Stimulated activated effector memory CD8-positive, alpha-beta T cell treated with anti-CD3 and anti-CD28 coated beads, Interleukin-12 subunit alpha, Interleukin-12 subunit beta, amount 100 ng/mL, for 72 hours (primary cell): ENCODE results near the gene FGF19.

ENCODE experiments used
- ATAC-seq: fragments of 150-1000 bp; cut with Tn5 transposase; 2 replicates; pipeline ENCODE4 v1.10.0; 2021
- DNase-seq, 2 donors: peaks; one replicate each; pipeline ENCODE4 v3.0.0; 2021 to 2022; ENCODE audit warnings: low spot score in 2 of 2
- H3K27ac Mint-ChIP-seq: one replicate; pipeline ENCODE4 v1.8.0; 2022; ENCODE audit warnings: mild to moderate bottlenecking, mixed read lengths
- H3K36me3 Mint-ChIP-seq: one replicate; pipeline ENCODE4 v1.8.0; 2022; ENCODE audit warnings: mild to moderate bottlenecking, mixed read lengths
- H3K4me1 Mint-ChIP-seq: one replicate; pipeline ENCODE4 v1.8.0; 2022; ENCODE audit warnings: mixed read lengths
- H3K4me3 Mint-ChIP-seq: one replicate; pipeline ENCODE4 v1.8.0; 2022; ENCODE audit warnings: mild to moderate bottlenecking, mixed read lengths
- H3K9me3 Mint-ChIP-seq: one replicate; pipeline ENCODE4 v1.8.0; 2022; ENCODE audit warnings: mixed read lengths

The FGF19 gene

GRCh38 chr11:69652999-69653398 is 50.8 kb downstream of the FGF19 start:
- H3K4me1 Mint-ChIP-seq = no peaks in the 10 kb centered on the region
- H3K4me3 Mint-ChIP-seq = no peak overlapping the region
- H3K9me3 Mint-ChIP-seq = no peaks in the 10 kb centered on the region
- H3K27ac Mint-ChIP-seq = no peak overlapping the region
- no peak for DNase-seq
- peaks cover 6% of the 10 kb centered on the region for H3K36me3 Mint-ChIP-seq
- ATAC-seq = no peak

GRCh38 chr11:69651834-69652620 is 51.8 kb downstream of the FGF19 start:
- DNase-seq (no peak), ATAC-seq (no peak)
- Mint-ChIP-seq H3K4me1 (no peaks in the 10 kb centered on the region), H3K4me3 (no peak overlapping the region), H3K27ac (no peak overlapping the region), H3K36me3 (peaks cover 1% of the 10 kb centered on the region), H3K9me3 (no peaks in the 10 kb centered on the region)

GRCh38 chr11:69650832-69651344 is 52.9 kb downstream of the FGF19 start:
- ATAC-seq = no peak
- Mint-ChIP-seq H3K27ac (no peak overlapping the region), H3K4me1 (no peaks in the 10 kb centered on the region), H3K36me3 (no peaks in the 10 kb centered on the region), H3K4me3 (no peak overlapping the region), H3K9me3 (no peaks in the 10 kb centered on the region)
- DNase-seq = no peak

- Mint-ChIP-seq H3K36me3 (no peaks in the 10 kb centered on the region), H3K27ac (no peak overlapping the region), H3K4me1 (no peaks in the 10 kb centered on the region), H3K4me3 (no peak overlapping the region), H3K9me3 (no peaks in the 10 kb centered on the region)
- DNase-seq = no peak
- no peak for ATAC-seq
Observed at GRCh38 chr11:69650081-69650831, 53.6 kb downstream of the FGF19 start.

GRCh38 chr11:69649576-69649900 is 54.3 kb downstream of the FGF19 start:
- DNase-seq = no peak

GRCh38 chr11:69648679-69649575 is 54.9 kb downstream of the FGF19 start:
- Mint-ChIP-seq H3K9me3 (no peaks in the 10 kb centered on the region), H3K36me3 (no peaks in the 10 kb centered on the region), H3K27ac (no peak overlapping the region), H3K4me1 (no peaks in the 10 kb centered on the region), H3K4me3 (no peak overlapping the region)
- DNase-seq (no peak), ATAC-seq (no peak)

More at GRCh38 chr11:69649576-69649900, 54.3 kb downstream of the FGF19 start:
- no peak for ATAC-seq
- Mint-ChIP-seq H3K4me3 (no peak overlapping the region), H3K4me1 (no peaks in the 10 kb centered on the region), H3K27ac (no peak overlapping the region), H3K36me3 (no peaks in the 10 kb centered on the region), H3K9me3 (no peaks in the 10 kb centered on the region)
